PC-9 (cell line): ENCODE measurements around the gene DAAM1.

Source experiments
- CTCF ChIP-seq: fragments of 200-600 bp; sonication (generic); conservative IDR thresholded peaks from 2 replicates; pipeline ENCODE4 v1.6.1; 2017; ENCODE audit warnings: mixed run types, antibody characterized with exemption, mild to moderate bottlenecking, moderate library complexity
- EZH2 ChIP-seq: fragments of 200-600 bp; sonication (generic); IDR thresholded peaks from 2 replicates; pipeline ENCODE4 v1.8.0; 2017; ENCODE audit warnings: antibody characterized with exemption, low read depth

GRCh38 chr14:59272633-59273032, 84.2 kb downstream of the DAAM1 start:
- TF ChIP-seq EZH2 (no peak), CTCF (no peak)
